Stimulated activated CD4-positive, alpha-beta T cell treated with anti-CD3 and anti-CD28 coated beads, TNF-alpha, amount 100 ng/mL, for 24 hours (primary cell): ENCODE measurements around the gene PLPPR4.
"Not testable (repeated sequence)": the region's sequence is repeated elsewhere in the genome, so short reads cannot be mapped to it uniquely, and the experiment has no call there.

Experiments used
- DNase-seq, 3 experiments: peaks; one replicate each; pipeline ENCODE4 v3.0.0-alpha.2; 2020; ENCODE audit warnings: low read depth in 3 of 3

PLPPR4 gene

DNA sequence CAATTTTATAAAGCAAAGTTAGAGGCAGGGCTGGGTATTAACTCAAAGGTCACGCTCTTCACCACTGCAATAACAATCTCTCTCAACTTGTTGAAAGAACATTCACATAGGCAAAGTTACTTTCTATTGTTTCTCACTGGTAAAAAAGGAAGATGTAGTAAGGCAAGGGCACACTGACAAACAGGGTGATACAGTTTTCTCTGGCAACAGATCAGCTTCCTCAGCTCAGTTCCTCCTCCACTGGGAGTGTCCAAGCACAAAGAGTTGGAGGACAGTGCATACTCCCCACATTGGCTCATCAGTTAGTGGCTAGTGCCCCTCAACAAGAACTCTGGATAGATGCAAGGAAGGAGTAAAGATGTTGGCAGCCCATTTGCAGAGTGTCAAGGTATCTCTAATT lies 3.7 kb downstream of the PLPPR4 start:
- DNase-seq, result no peak

DNA sequence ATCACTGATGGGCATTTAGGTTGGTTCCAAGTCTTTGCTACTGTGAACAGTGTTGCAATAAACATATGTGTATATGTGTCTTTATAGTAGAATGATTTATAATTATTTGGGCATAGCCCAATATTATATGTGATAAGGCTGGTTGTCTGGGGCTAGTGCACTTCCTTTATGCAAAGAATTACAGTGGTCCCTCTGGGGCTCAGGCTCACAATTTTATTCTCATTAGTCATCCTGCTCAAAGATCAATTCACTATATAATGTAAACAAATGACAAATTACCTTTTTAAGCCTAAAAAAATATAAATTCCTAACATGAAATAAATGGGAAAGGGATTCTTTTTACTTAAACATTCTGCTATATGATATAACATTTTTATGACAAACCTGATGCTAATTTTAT lies 5.0 kb downstream of the PLPPR4 start:
- no peak for DNase-seq

DNA sequence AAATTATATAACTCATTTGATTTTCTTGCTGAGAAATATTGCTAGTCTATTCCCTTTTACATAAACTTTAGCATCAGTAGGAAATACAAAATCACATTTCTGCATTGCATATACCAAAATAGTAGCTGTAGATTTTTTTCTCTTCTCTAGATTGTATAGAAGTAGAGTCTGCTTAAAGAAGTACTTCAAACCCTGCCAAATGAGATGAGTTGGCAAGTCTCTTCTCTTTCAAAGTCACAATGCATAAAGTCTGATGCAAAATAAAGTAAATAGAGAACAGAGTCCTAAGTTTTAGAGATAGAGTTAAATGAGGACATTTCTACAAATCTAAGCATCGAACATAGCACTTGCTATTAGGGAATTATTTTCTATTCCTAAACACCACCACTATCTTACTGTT lies 6.4 kb downstream of the PLPPR4 start:
- DNase-seq, result no peak

DNA sequence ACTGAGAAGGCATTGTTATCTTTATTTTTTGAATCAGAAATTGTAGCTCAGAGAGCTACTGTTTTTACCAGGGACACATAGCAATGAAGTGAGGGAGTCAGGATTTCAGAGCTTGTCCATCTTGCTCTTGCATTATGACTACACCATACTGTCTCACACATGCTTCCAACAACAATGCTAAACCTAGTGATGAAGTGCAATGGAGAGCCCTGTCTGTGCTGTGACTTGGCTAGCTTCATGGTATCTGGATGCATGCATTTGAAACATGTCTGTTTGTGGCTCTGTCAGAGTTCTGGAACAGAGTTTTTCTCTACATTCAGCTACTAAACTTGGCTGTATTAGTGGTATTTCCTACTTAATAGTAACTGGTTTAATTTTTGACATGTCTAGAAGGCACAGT lies 7.0 kb downstream of the PLPPR4 start:
- no peak for DNase-seq

DNA sequence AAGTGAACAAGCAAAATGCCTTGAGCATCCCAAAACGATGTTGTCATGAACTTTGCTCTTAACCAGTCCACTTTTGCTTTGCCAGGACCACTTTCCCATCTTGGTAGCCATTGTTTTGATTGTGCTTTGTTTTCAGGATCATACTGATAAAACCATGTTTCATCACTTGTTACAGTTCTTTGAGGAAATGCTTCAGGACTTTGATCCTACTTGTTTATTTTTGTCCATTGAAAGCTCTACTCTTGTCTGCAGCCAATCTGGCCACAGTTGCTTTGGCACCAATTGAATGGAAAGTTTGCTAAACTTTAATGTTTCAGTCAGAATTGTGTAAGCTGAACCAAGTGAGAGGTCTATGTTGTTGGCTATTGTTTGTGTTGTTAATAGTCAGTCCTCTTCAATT lies 12.8 kb downstream of the PLPPR4 start:
- DNase-seq, result no peak

DNA sequence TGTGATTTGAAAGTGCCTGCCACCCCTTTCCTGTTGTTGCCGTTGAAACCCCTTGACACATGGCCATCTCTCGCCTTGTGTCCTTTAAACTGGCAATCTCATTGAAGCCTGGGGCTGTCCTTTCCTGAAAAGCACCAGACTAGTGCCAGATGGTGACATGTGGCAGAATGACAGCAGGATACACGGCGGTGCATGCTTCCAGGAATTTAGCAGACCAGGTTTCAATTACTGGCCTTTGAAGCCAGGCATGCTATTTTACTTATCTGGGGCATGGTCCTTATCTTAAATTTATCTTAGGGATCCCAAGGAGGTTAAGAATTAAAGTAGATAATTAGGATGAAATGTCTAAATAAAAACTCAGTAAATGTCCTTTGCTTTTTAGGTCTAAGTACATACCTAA lies 15.2 kb downstream of the PLPPR4 start:
- DNase-seq, result no peak

DNA sequence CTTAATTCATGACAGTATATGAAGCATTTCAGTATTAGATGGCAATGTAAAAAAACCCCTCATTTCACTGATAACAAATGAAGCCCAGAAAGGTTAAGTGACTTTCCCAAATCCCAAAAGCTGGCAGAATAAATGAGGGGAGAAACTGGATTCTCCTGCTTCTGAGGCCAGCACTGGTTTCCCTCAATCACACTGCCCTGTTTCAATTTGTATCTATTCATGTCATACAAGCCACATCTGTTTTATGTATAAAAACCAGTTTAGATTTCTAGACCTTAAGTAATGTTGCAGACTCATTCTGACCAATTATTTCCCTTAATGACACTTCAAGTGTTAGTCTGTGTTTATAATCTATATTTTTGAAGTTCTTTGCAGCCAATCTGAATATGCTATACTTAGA lies 16.8 kb downstream of the PLPPR4 start:
- no peak for DNase-seq

DNA sequence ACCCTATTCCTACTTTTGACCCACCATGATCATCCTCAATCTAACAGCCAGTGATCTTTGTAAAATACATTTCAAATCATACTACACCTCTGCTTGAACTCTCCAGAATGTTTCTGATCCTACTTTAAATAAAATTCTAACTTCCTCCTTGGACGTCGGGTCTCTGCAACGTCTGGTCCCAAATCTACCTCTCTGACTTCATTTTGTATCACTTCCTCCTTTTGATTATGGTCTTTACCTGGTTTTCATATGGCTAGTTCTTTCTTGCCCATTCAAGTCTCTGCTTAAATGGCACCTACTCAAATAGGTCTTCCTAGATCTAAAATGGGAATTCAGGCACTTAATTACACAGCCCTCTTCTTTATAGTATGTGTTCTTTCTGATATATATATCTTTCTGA lies 18.2 kb downstream of the PLPPR4 start:
- DNase-seq, result no peak

DNA sequence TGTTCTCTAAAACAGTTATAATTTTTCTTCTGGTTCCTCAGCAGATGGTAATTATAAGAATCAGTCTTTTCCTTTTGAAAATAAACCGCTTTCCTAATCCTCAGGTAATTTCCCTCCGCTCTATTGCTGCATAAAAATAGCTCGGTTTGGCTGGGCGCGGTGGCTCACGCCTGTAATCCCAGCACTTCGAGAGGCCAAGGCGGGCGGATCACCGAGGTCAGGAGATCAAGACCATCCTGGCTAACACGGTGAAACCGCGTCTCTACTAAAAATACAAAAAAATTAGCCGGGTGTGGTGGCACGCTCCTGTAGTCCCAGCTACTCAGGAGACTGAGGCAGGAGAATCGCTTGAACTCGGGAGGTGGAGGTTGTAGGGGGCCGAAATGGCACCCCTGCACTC lies 19.2 kb downstream of the PLPPR4 start:
- not testable (repeated sequence) for DNase-seq

DNA sequence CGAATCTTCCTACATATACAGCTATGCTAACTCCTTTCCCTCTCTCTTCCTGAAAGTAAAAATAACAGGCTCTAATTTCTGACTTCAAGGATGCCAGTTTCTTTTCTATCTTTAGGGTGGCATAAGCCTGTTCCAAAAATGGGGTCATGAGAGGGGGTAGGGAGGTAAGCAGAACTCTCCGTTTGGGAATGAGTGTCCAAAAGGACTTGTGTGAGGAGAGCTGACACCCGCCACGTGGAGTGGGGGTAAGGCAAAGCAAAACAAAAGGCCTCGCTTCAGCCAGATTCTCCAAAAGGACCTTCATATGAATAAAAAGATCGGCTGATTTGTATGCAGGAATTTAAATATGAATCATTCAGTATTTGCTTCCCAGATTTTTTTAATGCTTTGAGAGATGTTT lies 28.6 kb downstream of the PLPPR4 start:
- no peak for DNase-seq

DNA sequence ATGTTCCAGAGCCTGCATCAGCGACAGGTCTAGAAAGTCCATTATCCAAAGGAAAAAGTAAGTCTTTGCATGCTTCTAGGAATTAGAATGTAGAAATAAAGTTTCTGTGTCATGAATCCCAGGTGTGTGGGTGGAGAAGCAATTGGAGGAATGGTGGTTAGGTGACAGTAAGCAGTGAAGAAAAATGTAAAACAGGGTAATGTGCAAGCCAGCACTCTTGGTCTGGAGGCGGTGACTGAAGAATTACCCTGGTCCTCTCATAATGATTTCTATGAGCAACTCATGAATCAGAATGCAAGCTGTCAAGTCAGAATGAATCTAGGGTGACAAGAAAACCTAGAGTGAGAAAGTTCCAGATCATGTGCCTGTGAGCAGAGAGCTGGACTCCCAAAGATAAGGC lies 33.6 kb downstream of the PLPPR4 start:
- DNase-seq, result no peak

DNA sequence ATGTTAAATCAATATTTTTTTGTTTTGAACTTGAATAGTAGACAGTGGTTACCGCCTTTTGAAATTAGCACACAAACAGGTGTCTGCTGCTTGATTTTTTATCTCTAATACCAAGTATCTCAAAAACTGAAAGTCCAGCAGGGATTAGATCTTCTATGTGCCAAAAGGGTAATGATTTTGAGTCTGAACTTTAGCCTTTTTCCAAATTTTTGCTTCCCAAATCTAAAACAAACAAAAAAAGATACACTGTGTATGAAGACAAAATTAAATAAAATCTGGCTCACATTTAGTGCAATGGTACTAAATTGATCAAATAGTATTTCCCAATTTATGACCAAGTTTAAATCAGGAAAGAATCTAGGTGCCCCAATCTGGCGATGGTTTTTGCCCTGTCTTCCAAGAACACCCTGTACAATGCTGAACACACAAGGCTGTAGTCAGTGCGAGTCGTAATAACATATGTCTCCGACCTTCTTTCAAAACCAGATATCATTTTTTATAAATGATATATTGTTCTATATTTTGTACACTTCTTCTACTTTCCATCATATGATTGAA lies 40.5 kb downstream of the PLPPR4 start:
- no peak for DNase-seq

DNA sequence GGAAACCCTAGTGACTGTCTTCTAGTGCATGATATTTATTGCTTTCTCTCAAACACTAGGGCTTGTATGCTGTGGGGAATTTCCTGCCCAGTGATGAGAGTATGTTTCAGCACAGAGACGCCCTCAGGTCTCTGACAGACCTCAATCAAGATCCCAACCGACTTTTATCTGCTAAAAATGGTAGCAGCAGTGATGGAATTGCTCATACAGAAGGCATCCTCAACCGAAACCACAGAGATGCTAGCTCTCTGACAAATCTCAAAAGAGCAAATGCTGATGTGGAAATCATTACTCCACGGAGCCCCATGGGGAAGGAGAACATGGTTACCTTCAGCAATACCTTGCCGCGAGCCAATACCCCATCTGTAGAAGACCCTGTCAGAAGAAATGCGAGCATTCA lies 41.3 kb downstream of the PLPPR4 start:
- no peak for DNase-seq

DNA sequence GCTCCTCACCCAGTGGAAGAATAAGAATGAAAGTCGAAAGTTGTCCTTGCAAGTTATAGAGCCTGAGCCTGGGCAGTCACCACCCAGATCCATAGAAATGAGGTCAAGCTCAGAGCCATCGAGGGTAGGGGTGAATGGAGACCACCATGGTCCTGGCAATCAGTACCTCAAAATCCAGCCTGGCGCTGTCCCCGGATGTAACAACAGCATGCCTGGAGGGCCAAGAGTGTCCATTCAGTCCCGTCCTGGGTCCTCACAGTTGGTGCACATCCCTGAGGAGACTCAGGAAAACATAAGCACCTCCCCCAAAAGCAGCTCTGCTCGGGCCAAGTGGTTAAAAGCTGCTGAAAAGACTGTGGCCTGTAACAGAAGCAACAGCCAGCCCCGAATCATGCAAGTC lies 41.8 kb downstream of the PLPPR4 start:
- DNase-seq, result no peak

DNA sequence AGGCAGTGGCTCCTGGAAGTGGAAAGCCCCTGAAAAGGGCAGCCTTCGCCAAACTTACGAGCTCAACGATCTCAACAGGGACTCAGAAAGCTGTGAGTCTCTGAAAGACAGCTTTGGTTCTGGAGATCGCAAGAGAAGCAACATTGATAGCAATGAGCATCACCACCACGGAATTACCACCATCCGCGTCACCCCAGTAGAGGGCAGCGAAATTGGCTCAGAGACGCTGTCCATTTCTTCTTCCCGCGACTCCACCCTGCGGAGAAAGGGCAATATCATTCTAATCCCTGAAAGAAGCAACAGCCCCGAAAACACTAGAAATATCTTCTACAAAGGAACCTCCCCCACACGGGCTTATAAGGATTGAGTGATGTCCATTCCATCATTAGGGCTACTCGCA lies 42.4 kb downstream of the PLPPR4 start:
- DNase-seq, result no peak

DNA sequence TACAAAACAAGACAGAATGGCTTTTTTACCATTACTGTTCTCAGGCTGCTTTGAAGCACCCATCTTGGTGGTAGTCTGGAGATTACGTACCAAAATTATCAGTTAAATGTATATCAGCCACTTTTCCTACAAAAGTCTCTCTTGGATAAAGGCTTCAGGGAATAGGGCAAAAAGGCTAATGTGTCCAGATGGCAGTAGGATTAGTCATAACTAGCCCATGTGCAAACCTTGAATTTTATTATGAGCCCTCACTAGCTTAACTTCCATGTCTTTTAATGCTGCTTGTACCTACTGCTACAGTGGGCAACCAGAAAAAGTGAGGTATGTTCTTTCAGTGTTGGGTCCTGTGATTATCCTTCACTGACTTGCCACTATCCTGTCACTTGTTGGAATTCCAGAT lies 51.0 kb downstream of the PLPPR4 start:
- no peak for DNase-seq

DNA sequence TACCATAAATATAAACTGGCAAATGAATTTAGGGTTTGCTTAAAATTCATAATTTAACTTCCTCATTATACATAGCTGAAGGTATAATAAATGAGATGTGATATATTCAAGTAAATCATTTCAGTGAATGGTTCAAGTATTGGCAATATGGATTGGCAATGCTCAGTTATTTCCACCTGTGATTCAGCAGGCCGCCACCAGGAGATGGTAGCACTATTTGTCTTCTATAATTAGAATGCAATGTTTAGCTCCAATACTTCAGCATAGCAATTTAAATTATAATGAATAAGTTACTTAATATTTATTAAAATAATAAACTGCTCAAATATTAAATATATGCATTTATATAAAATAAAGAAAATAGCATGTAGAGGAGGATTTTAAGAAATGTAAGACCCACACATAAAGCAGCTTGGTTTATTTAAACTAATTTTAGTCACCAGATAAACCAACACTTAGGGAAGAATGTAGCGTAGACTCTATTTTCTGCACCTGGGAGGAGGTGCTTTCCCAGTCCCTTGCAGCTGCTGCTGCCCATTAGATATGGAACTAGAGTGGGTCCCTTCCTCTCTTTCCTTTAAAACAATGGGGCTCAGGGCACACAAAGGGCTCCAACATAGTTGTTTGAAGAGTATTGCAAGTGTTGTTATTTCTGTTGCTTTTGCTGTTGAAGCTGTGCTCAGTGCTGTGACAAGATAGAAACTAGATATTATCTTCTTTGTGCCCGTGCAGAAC lies 62.1 kb downstream of the PLPPR4 start:
- no peak for DNase-seq

DNA sequence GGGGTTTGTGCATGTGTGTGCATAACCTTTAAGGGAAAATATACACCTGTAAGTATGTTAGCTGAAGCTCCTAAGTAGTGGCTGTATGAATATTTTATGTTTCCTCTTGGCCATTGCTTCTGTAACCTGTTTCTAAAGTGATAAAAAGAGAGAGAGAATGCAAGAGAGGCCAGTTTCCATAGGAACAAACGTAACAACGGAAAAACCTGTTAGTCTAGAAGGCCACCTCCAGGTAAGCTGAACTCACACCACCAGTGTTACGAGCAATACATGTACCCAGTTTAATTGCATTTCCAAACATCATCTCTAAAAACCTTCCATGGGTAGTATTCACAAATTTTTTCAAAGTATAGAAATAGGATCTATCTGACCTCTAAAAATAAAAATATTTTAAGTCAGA lies 63.1 kb downstream of the PLPPR4 start:
- DNase-seq, result no peak

DNA sequence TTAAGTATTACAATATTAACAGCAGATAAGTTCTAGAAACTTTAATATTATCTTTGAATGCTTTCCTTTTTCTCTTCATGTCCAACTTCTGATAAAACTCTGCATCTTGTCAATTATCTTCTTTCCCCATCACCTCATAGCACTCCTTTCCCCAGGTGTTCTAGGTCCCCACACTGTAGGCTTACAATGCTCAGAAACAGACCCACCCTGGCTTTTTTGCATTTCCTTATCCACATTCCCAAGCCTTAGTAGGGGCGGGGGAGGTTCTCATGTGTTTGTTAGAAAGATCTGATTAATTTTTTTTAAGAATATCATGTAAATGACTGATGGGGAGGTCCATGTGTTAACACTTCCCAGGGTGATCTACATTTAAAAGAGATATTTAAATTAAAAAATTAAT lies 63.9 kb downstream of the PLPPR4 start:
- DNase-seq, result no peak

DNA sequence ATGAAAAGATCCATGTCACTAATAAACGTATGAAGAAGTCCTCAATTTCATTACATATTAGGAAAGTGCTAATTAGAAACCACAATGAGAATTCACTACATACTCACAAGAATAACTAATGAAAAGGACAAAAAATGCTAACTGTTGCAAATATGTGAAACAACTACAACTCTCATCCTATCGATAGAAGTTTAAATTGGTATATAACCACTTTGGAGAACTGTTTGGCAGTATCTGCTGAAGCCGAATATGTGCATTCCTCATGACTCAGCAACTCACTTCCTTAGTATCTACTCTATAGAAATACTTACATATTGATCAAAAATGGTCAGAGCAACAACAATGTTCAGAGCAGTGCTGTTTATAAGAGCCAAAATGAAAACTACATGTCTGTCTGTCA lies 66.8 kb downstream of the PLPPR4 start:
- no peak for DNase-seq

DNA sequence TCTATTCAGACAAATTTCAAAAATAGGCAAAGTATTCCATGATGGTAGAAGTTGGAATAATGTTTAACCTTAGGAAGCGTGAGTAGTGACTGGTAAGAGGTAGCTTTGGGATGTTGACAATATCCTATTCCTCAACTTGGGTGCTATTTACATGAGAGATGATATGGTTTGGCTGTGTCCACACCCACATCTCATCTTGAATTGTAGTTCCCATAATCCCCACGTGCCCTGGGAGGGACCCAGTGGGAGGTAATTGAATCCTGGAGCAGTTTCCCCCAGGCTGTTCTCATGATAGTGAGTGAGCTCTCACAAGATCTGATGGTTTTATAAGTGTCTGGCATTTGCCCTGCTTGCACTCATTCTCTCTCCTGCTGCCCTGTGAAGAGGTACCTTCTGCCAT lies 67.3 kb downstream of the PLPPR4 start:
- DNase-seq, result no peak

DNA sequence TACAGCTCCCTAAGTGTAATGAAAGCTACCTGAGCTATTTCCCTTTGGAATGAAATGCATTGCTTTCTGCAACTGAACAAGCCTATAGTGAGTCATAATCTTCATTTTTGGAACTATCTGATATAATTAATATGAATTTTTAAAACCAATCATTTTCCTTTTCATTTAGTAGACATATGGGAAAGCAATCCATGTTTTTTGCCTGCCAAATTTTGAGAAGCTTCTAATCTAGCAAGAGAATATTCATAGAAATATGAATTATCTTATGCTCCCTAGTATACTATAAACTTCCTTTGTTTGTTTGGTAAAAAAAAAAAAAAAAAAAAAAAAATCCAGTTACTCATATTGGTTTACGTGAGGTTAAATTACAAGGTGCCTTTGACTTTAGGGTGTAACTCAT lies 68.3 kb downstream of the PLPPR4 start:
- no peak for DNase-seq

DNA sequence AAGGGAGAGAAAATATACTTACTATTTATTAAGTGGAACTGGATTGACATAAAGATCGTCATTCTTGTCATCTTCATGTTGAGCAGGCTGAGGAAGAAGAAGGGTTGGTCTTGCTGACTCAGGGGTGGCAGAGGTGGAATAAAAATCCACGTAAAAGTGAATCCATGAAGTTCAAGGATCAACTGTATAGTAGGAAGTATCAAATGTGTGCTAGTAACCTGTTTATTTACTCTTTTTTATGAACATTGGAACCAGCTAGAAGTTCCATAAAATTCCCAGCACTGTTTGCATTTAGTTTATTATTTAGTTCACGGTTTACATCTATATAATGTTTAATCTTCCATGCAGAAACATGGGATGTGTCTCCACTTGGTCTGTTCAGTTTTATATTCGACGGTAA lies 70.7 kb downstream of the PLPPR4 start:
- DNase-seq, result no peak

DNA sequence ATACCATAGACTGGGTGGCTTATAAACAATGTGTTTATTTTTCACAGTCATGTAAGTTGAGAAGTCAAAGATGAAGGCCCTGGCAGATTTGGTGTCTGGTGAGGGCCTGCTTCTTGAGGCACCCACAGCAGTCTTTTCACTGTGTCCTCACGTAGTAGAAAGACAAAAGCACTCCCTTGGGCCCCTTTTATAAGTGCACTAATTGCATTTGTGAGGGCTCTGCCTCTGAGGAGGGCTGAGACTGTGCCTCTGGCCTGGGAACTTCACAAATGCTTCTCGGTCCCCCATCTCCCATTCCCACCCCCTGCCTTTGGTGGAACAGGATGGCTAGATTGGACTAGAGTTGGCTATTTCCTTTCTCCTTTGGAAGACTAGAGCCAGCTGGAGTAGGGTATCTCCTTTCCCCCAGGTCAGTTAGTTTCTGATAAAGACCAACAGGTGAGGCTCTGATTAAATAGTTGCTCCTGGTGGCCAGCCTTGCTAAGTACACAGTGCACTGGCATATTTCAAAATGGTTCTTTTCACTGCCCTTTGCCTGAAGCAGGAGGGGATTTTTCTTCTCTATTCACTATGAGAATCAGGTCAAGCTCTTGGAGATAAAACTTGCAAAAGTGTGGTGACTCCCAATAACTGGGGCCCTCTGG lies 82.9 kb downstream of the PLPPR4 start:
- DNase-seq, result no peak
